OCI-M2 (cell line): Measurements from ENCODE around the gene USP7.

Source experiments
- DNase-seq: peaks from one replicate; lab custom pipeline; 2025; ENCODE audit not compliant: unreplicated experiment; lab: John Stamatoyannopoulos, UW

The USP7 gene

DNA sequence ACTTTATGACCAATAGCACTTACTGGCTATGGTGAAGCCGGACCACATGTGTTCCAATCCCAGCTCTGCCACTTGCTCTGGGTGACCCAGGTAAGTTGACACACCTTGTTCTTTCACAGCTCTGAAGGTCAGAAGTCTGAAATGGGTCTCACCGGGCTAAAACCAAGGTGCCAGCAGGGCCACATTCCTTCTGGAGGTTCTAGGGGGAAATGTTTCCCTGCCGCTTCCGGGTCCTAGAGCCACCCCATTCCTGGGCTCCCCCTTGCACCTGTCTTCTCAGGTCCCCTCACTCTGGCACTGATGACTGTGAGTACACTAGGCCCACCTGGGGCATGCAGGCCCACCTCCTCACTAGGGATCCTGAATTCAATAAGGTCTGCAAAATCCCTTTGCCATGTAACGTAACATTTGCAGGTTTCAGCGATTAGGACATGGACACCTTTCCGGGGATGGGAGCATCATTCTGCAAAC lies 11.4 kb downstream of the USP7 start:
- no peak for DNase-seq

DNA sequence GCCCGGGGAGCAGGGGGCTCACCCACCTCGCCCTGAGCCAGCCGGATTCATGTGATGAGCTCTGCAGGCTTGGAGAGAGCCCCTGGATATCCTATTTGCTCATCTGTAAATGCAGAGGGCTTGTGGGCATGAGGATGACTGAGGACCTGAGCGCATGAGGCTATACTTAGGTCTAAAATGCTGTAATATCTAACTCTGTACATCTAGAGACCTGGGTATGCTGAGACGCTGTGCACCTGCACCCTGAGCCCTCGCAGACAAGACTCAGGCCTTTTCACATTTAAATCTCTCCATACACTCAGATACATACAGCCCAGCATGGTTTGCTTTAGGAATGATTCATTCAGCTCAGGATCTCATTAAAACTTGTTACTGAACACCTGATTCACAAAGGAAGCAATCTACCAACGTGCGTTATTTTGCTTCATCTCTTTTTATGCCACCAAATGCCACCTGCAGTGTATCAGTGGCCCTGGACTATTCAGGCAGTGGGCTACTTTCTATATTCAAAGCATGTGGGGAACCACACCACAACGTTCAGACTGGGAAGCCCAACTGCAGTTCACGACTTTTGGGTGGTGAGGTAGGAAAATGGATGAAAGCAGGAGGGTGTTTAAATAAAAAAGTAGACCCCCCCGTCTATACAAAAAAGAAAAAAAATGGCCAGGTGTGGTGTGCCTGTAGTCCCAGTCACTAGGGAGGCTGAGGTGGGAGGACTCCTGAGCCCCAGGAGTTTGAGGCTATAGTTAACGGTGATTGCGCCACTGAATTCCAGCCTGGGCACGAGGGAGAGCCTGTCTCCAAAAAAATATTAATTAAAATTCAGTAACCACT lies 12.0 kb downstream of the USP7 start:
- no peak for DNase-seq

GRCh38 chr16:8950580-8951077 lies 13.1 kb downstream of the USP7 start:
- DNase-seq: no peak

DNA sequence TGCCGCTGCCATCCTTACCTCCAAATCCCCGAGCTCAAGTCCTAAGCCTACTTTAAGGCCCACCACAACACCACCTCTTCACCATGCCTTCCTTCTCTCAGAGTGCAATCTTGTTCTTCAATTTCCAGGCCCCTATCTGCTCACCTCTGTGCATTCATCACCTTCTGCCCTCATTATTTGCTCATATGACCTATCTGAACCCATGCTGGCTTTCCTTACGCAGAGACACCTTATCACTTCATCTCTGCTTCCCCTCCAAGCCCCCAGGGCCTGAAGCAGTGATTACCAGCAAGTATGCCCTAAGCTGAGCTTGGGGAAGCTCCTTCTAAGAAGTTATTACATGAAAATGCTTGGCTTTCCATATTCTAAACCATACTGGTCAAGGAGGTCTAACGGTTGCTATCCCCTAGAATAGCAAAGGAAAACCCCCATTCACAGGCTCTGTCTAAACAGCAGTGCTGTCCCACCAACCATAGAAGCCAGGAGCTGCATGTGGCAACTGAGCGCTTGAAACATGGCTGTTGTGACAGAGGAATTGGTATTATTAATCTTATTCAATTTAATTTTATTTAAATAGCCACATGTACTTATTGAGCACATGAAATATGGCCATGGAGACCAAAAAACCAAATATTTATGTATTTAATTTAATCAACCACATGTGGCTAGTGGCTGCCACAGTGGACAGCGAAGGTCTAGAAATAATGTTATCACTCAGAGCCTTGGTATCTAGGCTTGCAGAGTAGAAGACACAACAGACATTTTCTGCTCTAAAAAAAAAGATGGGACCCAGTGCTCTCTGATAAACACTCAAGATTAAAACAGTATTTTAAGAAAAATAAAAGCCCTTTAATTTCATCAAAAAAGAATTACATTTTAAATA lies 13.9 kb downstream of the USP7 start:
- DNase-seq: no peak

GRCh38 chr16:8948831-8949230 lies 14.9 kb downstream of the USP7 start:
- no peak for DNase-seq

- DNase-seq: no peak
These were observed 15.6 kb downstream of the USP7 start for GRCh38 chr16:8948069-8948593.

DNA sequence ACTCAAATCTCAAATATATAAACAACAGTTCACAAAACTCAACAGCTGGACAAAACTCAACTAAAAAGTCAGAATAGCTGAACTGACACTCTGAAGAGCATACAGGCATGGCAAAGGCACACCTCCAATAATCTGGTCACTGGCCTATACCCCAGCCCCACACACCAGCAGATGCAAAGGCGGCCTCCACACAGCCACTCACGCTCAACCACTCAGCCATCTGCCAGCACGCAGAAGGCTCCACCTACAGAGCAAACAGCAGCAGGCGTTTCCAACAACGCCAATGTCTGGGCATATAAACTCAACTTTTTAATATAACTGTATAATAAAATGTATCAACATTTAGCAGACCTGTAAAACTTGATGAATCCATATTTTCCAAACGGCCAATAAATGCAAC lies 17.2 kb downstream of the USP7 start:
- no peak for DNase-seq

- no peak for DNase-seq
These were observed 17.9 kb downstream of the USP7 start for GRCh38 chr16:8945626-8946296.

DNA sequence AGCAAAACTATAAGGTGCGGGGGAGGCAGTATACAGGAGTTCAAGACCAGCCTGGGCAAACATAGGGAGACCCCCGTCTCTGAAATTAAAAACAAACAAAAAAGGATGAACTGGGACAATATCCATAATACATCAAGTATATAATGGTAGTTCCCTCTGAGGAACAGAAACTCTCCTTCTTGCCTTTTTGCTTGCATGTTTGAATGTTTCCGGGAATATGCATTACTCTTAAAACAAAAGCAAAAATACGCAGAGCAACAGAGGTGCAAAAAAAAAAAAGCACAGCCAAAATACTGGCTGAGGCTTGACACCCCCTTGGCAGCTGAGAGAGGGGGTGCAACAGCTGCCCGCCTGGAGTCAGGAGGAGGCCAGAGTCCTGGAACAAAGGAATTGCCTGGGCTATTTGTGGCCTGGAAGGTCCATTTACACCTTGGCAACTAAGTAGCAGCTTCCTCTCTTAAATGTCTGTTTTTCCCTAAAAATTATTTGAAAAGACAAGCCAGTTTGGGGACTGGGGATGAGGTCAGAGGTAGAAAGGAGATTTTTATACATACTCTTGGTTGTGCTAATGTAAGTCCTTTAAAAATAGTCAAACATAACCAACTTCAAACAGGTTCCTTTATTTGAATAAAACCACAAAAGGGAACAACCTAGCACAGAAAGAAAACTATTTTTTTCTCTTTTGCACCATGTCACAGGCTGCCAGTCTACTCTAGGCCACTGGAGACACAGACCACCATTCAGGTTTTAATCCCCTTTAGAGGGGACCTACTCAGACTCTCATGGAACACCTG lies 19.5 kb downstream of the USP7 start:
- no peak for DNase-seq

GRCh38 chr16:8943001-8943763 lies 20.5 kb downstream of the USP7 start:
- DNase-seq: no peak

DNA sequence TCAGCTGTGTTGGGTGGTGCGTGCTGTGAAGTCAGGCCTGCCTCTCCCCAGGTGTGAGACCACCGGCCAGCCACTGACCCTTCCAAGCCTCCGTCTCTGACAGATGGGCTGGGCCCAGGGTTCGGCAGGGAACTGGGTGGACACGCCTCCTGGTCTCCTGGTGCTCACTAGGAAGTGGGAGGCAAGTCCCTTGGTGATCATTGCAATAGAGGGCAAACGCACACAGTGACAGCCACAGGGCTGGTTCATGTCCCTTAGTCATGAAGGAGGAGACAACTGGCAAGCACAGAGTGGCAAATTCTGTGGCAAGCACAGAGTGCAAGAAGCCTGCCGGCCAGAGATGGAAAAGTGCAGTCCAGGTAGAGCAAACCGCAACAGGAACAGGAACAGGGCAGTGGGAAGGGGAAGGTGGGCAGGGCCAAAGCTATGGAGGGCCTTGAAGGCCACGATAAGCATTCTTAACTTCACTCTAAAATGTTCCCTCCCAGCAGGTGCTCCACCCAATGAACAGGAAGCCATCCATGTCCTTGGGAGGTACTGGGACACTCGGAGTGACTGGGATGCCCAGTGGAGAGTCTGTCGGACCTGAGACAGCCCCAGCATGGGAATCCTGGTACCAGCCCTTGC lies 21.9 kb downstream of the USP7 start:
- DNase-seq: no peak

DNA sequence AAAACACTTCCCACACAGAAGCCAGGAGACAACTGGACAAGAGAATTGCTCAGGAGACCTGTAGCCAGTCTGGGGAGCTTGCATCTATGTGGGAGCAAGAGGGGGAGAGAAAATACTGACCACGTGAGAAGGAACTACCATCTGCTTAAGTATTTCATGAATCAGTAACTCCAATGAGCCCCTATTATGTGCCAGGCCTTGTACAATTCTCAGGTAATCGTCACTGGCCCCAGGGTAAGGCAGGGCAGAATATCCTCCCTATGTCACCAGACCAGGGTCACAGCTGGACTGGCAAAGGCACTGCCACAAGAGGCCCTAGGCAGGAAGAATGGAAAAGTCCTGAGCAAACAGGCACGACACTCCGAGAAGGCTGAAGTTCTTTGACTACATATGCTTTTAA lies 25.9 kb downstream of the USP7 start:
- DNase-seq: no peak

DNA sequence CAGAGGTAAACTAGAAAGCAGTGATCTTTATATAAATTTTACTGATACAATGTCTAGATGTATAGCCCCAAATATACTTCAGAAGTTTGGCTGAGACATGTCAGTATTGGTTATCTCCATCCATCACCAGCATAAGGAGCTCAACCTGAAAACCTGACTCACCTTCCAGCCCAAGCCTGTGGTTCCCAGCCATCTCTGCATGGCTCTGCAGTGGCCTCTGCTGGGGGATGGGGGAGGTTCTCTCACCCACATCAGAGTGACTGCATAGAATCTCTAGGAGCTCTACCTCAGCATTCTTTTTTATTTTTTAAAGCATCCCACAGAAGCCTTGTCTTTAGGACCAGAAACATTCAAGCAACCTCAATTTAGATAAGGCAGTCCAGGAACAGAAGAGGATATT lies 27.3 kb downstream of the USP7 start:
- DNase-seq: no peak

- DNase-seq: no peak
These were observed 27.7 kb downstream of the USP7 start for GRCh38 chr16:8935989-8936388.

GRCh38 chr16:8934601-8935000 lies 29.1 kb downstream of the USP7 start:
- no peak for DNase-seq

GRCh38 chr16:8931859-8932258 lies 31.8 kb downstream of the USP7 start:
- no peak for DNase-seq

GRCh38 chr16:8929086-8929748 lies 34.5 kb downstream of the USP7 start:
- DNase-seq: no peak

- no peak for DNase-seq
These were observed 35.2 kb downstream of the USP7 start for GRCh38 chr16:8928467-8928957.
